Uterus (tissue), 2 donors: ENCODE results near the gene CASKIN2.

Source experiments
- CTCF ChIP-seq, 4 experiments: fragments of 200-600 bp in 2 of 4; fragments of 450-650 bp in 2 of 4; sonication (generic) in 2 of 4; IDR thresholded peaks; one replicate each; pipeline ENCODE4 v1.5.1; 2016 to 2019; ENCODE audit warnings: antibody characterized with exemption in 4 of 4, mild to moderate bottlenecking in 2 of 4, moderate library complexity in 1 of 4
- POLR2A ChIP-seq, 2 donors: fragments of 450-650 bp; IDR thresholded peaks; one replicate each; pipeline ENCODE4 v1.6.1; 2016; ENCODE audit warnings: antibody characterized with exemption in 2 of 2, mild to moderate bottlenecking in 1 of 2, moderate library complexity in 1 of 2

DNA sequence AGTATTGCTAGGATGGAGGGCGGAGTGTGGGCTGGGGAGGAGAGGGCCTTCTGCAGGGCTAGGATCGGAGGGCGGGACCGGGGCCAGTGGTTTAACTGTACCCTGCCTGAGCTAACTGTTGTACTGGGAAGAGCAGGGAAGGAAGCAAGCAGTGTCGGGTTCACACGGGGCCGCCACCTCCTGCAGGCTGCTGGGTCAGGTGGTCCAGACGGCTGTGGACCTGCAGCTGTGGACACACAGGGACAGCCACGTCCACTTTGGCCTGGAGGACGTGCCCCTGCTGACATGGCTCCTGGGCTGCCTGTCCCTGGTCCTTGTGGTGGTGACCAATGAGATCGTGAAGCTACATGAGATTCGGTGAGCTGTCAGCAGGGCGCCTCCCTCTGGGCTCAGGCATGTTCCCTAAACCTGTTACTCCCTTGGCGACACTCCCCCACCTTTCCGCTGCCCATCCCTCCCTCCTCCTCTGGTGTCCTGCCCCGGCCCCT, 16.6 kb downstream of the CASKIN2 start:
- TF ChIP-seq CTCF (IDR thresholded peaks at IDR 0.05) (no peak), POLR2A (IDR thresholded peaks at IDR 0.05) (no peak)
